Left colon (tissue), 2 donors: ENCODE results near the gene WSCD2. TPM values are rescaled to one million over a fixed set of nuclear protein-coding genes. Genes with fewer than 3 reads are reported as not detected.

Experiments used
- ATAC-seq: fragments of 200-7000 bp; cut with Tn5 transposase; one replicate; pipeline ENCODE4 v1.9.1; 2020; ENCODE audit warnings: mild to moderate bottlenecking, moderate library complexity
- DNase-seq, 2 donors: peaks; one replicate each; pipeline ENCODE4 v3.0.0-alpha.2; 2020
- intact Hi-C, 2 donors: fragments of 100-400 bp; cut with DNase I in 1 of 2; cut with micrococcal nuclease in 1 of 2; formaldehyde crosslinking; loops; one replicate each; pipeline versions ENCODE4 v1.11.2 to v1.14.0; 2022; cut with DNase I, micrococcal nuclease
- total RNA-seq, 2 donors: library from RNA; stranded (reverse); fragmentation: NEBNext Ultra II Directional; extraction: Animal tissue kit (Norgen Biotek cat#: 25700); gene quantifications; one replicate each; pipeline ENCODE4 v1.2.1, GENCODE V29; 2021
- donor health status: DM: no; HTN: no; CAD: no.
- donor health status: DM: yes; HTN: yes; CAD: no.

WSCD2 gene
- total RNA-seq, 2 donors from 2014 or later = 0.46 to 0.87 TPM

DNA sequence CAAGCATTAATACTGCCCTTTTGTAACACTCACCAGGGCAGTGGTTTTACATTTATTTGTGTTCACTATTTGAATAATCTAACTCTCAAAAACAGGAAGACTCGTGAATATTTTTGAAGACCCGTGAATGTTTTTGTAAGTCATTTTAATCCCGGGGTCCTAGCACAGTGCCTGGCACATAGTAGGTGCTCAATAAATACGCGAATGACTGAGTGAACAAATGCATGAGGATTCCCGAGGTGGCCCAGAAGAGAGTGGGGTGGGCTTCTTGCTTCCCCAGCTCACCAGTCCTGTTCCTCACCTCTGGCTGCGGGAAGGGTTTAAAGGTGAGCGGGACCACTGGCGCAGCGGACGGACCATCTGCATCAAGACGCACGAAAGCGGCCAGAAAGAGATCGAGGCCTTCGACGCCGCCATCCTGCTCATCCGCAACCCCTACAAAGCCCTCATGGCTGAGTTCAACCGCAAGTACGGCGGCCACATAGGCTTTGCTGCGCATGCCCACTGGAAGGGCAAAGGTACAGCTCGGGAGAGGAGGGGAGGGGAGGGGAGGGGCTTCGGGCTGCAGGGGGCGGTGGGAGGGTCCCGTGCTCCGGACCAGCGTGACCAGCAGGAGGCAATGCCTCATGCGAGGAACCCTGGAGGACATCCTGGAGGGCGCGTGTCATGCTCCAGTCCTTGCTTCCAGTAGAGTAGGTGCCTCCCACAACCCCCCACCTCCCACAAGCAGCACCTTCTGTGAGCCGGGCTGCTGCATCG, 111.1 kb downstream of the WSCD2 start:
- ATAC-seq (no peak), DNase-seq (no peak)
- intact Hi-C loops = no loop called here

DNA sequence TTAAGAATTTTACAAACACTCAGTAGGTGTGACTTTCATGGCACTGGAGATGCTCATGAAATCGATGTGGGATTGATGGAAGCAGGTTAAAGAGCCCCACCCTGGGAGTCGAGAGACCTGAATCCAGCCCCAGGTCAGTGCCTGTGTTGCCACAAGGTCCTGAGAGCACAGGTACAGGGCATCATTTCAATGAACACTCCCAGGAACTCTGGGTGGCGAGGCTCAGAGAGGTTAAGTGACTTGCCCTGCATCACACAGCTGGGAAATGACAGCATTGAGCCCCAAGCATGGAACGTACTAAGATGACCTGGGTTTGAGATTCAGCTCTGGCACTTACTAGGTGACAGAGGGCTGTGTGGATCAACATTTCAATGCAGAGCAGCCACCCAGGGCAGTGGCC, 111.8 kb downstream of the WSCD2 start:
- ATAC-seq (no peak), DNase-seq (no peak)
- intact Hi-C loops = no loop called here

DNA sequence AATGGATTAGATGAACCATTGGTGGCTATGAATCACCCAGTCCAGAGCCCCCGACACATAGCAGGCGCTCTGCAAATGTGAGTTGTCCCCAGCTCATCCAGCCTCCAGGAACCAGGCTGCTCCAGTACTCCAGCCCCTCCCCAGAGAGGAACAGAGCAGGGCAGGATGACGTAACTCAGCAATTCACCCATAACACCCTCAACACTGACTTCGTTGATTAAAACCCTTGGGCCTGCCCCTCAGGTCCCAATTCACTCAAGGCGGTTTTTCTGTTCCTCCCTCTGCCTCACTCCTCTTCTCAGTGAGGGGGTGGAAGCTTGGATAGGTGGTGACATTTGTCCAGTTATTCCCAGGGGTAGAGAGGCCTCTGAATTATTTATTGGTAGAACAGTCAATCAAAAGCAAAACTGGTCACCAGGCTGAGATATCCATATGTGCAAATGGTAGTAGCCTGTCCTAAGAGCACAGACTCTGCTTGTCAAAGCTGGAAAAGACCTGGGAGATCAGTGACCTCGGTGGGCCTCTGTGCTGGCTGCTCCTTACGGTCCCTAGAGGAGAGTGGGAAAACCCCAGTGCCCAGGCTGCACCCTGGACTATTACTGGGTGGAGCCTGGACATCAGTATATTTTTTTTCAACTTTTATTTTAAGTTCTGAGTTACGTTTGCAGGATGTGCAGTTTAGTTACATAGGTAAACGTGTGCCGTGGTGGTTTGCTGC, 113.1 kb downstream of the WSCD2 start:
- no peak for ATAC-seq
- no peak for DNase-seq
- intact Hi-C loops = no loop called here

DNA sequence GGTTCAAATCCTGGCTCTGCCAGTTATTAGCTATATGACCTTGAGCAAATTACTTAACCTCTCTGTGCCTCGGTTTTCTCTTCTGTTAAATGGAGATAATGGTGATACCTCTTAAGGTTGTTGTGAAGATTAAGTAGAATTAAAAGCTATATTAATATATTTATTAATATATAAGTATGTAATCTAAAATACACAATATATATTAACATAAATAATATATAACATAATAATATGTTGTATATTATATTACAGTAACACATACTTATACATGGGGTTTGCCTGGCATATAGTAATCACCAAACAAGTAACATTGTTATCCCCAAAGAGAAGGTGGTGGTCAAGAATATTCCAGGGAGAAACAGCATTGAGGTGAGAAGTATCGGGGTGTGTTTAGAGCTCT, 118.0 kb downstream of the WSCD2 start:
- DNase-seq (no peak), ATAC-seq (no peak)
- intact Hi-C loops = no loop called here

DNA sequence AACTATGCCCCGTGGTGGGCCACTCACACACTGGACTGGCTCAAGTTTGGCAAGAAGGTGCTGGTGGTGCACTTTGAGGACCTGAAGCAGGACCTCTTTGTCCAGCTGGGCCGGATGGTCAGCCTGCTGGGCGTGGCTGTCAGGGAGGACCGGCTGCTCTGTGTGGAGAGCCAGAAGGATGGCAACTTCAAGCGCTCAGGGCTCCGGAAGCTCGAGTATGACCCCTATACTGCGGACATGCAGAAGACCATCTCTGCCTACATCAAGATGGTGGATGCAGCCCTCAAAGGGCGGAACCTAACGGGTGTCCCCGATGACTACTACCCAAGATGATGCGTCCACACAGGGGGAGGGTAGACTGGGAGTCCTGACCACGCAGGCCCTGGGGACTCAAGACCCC, 118.9 kb downstream of the WSCD2 start:
- DNase-seq (no peak), ATAC-seq (no peak)
- intact Hi-C loops = no loop called here

DNA sequence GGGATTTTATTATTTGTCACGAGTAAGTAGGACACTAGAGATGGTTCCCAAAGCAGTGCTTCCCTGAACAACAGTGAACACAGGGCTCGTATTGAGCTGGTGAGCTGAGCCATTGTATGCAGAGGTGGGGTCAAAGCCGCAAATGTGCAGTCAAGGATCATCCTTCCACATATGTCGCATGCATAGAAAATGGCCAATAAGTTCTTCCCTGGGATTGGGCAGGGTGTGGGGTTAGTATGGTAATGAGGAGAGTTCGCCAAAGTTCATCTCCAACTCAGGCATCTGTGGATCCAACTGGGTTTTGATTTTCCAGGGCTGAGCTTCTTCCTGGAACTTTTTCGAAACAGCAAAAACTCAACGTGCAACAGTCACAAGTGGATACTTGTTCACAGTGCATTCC, 123.4 kb downstream of the WSCD2 start:
- ATAC-seq (no peak), DNase-seq (no peak)
- intact Hi-C loops = no loop called here

DNA sequence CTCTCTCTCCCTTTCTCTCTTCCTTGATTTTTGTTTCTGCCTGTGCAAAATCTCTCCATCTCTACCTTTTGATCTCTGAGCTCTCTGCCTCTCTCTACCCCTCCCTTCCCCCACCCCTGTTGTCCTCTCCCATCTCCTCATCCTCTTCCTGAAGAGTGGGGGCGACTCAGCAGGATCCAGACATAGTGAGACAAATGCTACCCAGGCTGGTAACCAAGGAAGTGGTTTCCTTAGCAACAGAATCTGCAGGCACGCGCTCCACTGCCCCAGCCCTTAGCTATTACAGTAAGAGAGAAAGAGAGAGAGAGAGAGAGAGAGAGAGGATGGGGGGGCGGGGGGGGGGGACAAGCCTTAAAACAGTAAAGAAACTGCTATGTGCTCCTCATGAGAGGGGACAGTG, 124.5 kb downstream of the WSCD2 start:
- DNase-seq = no peak
- ATAC-seq = no peak
- intact Hi-C loops = no loop called here

DNA sequence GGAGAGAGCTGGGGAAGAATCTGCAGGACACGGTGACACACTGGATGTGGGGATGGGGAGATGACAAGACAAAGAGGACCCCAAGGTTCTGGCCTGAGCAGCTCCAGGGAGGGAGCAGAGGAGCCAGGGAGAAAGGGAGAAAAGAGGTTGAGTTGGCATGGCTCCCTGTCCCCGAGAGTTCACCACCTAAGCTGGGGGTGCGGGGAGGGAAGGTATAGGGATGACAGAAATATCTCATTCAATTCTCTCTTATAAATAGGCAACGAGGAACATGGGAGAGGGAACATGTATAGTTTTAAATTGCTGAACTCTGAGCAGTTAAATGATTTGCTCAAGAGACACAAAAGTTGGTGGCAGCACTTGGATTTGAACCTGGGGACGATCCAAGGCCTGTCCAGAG, 124.9 kb downstream of the WSCD2 start:
- intact Hi-C loops = no loop called here
- DNase-seq (no peak), ATAC-seq (no peak)

DNA sequence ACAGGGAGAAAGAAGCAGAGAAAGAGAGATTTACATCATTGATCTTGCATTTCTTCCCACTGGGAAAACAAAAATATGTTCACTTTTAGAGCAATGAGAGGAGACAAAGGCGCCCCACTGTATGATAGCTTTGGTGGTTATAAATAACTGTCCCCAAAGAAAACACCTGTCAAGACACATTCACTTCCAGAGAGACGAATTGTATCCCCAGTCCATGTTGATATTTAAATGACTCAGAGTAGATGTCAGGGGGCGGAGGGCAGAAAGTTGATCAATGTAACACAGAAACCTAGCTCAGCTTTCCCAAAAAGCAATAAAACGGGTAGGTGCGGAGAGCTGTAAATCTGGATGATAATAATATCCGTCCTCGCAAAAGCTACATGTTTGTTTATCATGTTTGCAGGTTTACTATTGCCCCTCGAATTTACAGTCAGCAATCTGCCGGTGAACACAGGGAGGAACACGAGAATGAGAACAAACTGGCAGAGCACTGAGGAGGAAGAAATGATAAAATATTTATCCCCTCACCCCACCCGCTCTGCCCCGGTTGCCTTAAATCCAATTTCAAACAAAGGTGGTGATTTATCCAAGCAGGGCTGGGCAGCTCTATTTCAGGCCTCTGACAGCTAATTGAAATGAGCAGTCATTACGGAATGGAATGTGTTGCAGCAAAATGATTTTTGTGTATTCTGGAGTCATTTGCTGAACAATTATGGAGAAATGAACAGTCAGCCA, 125.6 kb downstream of the WSCD2 start:
- intact Hi-C loops = no loop called here

DNA sequence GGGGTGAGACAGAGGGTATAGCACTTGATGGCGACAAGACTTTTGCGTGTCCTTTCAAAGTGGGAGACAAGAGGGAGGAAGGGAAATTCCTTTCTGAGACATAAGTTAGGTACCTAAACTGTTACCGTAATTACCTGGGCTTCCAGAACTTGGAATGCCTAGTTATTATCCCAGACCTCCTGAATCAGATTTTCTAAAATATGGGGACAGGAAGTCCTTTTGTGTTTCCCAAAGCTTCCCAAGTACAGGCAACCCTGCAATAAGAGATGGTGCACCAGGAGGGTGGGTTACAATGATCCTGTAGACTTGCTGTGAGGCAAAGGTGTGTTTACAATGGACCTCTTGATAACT, 126.1 kb downstream of the WSCD2 start:
- ATAC-seq (no peak), DNase-seq (no peak)
- intact Hi-C loops = no loop called here

More for the DNA sequence above, 125.6 kb downstream of the WSCD2 start:
- DNase-seq (no peak), ATAC-seq (no peak)

DNA sequence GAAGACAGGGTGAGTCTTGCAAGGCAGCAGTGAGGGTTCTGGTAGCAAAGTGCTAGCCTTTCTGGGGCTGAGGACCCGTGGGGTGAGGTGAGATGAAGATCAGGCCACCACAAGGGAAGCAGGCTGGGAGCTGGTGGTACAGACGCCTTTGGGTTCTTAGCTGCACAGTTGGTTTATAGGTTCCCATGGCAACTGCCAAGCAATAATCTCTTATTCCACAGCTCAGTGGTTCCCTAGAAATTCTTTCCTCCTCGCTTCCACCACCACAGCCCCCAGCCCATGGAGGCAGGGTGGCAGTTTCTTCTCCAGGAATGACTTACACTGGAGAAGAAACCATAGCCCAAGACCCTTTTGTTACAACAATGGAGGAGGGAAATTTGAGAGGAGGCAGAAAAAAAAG, 127.9 kb downstream of the WSCD2 start:
- ATAC-seq (no peak), DNase-seq (no peak)
- intact Hi-C loops = no loop called here

DNA sequence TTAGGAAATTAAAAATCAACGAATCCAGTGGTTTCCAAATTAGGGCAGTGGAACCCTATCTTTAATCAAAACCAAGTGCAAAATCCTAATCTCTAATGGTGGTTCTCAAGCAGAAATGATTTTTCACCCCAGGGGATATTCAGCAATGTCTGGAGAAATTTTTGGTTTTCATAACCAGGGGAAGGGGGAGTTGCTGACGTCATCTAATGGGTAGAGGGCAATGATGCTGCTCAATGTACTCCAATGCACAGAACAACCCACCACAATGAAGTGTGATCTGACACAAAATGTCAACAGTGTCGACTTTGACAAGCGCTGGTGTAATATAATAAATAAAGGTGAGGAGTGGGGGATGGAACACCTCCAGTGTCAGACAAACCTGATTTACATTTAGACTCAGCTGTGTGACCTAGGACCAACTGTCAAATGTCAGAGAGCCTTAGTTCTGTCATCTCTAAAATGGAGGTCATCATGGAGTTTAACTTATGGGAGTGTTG, 128.6 kb downstream of the WSCD2 start:
- ATAC-seq = no peak
- no peak for DNase-seq
- intact Hi-C loops = no loop called here

DNA sequence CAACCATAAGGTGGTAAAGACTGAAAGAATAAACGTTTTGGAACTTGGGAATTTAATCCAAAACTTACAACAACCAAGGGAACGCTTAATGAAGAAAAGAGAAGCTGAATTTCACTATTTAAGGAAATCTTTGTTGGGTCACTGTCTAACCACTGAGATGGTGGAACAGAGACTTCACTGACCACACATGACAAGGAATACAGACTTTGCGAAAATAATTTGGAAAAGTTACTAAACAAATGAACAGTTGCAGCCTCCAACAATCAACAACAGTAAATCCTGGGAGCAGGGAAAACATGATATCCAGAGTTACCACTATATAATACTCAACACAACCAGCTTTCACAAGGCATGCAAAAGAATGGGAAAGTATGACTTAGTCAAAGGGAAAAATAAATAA, 131.0 kb downstream of the WSCD2 start:
- no peak for DNase-seq
- intact Hi-C loops = no loop called here
- ATAC-seq = no peak

DNA sequence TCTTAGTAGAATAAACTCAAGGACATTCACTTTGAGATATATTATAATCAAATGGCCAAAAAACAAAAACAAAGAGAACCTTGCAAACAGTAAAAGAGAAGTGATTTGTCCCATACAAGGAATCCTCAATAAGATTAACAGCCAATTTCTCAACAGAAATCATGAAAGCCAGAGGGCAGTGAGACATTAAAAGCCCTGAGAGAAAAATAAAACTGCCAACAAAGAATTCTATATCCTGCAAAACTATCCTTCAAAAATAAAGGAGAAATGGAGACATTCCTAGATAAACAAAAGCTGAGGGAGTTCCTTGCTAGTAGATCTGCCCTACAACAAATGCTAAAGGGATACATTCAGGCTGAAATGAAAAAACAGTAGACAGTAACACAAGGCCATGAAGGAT, 131.9 kb downstream of the WSCD2 start:
- intact Hi-C loops = no loop called here
- ATAC-seq (no peak), DNase-seq (no peak)

DNA sequence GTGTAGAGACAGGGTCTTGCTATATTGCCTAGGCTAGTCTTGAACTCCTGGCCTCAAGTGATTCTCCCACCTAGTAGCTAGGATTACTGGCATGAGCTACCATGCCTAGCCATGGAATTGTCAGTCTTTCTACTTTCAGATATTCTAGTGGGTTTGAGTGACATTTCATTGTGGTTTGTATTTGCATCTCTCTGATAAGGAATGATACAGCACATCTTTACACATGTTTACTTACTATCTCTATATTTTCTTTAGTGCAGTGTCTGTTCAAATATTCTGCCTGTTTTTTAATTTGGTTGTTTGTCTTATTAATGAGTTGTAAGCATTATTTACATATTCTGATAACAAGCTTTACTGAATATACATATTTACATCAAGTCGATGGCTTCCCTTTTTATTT, 136.4 kb downstream of the WSCD2 start:
- DNase-seq = no peak
- intact Hi-C loops = no loop called here
- ATAC-seq = no peak

DNA sequence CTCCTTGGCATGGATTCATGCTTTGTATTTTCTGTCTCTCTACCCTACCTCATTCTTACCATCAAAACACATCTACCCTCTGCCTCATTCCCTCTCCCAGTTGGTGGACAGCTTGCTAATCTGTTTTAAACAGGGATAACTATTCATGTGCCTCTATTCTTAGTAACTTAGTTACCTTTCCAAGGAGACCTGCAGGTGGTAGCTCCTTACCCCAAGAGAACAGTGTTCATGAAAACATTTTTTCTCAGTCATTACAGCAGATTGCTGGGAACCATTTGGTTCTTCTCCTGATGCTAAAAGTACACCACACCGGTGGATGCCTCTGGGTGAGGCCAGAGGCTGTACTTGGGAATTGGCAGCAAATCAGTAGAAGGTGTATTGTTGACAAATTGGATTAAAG, 137.0 kb downstream of the WSCD2 start:
- intact Hi-C loops = no loop called here
- no peak for ATAC-seq
- DNase-seq = no peak

DNA sequence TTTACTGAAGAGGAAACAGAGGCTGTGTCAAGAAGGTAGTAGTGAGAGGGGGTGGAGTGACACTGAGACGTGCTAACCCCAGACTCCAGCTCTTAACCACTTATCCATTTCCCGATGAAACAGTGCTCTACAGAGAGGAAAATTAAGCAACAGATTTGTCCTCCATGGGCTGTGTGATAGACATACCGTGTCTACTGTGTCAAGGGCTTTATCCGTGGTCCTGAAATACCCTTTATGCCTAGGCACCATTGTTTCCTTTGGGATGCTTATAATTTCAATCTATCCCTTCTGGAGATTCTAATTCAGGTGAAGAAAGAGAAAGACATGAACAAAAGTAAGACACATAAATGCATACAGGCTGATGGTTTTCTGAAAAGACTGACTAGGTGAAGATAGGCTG, 138.4 kb downstream of the WSCD2 start:
- ATAC-seq (no peak), DNase-seq (no peak)
- intact Hi-C loops = no loop called here

DNA sequence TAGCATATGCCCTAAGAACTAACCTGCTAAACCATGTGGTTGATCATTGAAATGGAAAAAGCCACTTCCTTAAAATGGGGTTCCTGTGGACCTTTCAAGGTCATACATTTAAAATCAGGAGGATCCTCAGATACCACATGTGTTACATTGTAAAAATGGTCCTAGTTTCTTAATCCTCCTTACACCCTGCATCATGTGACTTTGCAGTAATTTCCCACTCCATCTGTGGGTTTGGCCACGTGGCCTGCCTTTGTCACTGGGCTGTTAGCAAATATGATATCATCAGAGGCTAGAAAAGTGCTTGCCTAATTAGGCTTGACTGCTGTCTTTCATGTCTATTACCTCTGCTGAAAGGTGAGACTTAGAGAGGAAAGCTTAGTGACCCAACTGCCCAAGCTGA, 139.3 kb downstream of the WSCD2 start:
- DNase-seq (no peak), ATAC-seq (no peak)
- intact Hi-C loops = no loop called here

DNA sequence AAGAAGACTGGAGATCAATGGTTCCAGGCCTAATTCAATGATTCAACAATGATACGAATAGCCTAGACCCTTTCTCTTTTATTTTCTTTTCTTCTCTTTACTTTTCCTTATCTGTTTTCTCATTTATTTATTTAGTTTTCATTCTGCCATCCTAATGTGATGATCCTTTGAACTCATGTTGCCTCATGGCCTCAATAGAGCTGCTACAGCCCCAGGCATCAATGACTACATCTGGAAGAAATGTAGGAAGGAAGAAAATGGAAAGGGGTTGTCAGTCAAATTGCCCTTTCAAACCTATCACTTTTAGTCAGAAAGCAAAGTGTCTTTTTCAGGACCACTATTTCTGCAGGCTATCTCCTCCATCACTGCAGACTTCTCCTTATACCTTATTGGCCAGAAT, 140.1 kb downstream of the WSCD2 start:
- DNase-seq = no peak
- intact Hi-C loops = no loop called here
- ATAC-seq = no peak
